Gastroesophageal sphincter (tissue), 2 donors: ENCODE data around the gene C15orf61.

ENCODE experiments used
- EP300 ChIP-seq: sonication (generic); formaldehyde crosslinking; IDR thresholded peaks from one replicate; pipeline ENCODE4 v1.6.1; 2017; ENCODE audit warnings: antibody characterized with exemption, mild to moderate bottlenecking
- POLR2A ChIP-seq, 2 donors: fragments of 450-650 bp; IDR thresholded peaks; one replicate each; pipeline ENCODE4 v1.6.1; 2017; ENCODE audit warnings: antibody characterized with exemption in 2 of 2, mild to moderate bottlenecking in 2 of 2, moderate library complexity in 1 of 2
- POLR2AphosphoS5 ChIP-seq: sonication (generic); formaldehyde crosslinking; IDR thresholded peaks from one replicate; pipeline ENCODE4 v1.6.1; 2017; ENCODE audit warnings: antibody characterized with exemption

GRCh38 chr15:67551207-67551743 lies 30.3 kb downstream of the C15orf61 start:
- TF ChIP-seq POLR2AphosphoS5 (no peak), POLR2A (IDR thresholded peaks at IDR 0.05) (no peak), EP300 (no peak)
